ENCODE measurements around the gene RYR2.

GRCh38 chr1:237119091-237119490 is 77.1 kb downstream of the RYR2 start:
- no peak for TF ChIP-seq CTCF (IDR thresholded peaks at IDR 0.05; ENCODE audit: low read depth, low read length)
- TF ChIP-seq EZH2phosphoT487 (IDR thresholded peaks at IDR 0.05; ENCODE audit: low read depth), result no peak

Data from OCI-LY3 (cell line).